HepG2 (cell line): ENCODE measurements around the gene LARP1. TPM values are rescaled to one million over a fixed set of nuclear protein-coding genes. Genes with fewer than 3 reads are reported as not detected.

Experiments used
- ARHGAP35 ChIP-seq: sonication (generic); formaldehyde crosslinking; IDR thresholded peaks from 2 replicates; pipeline ENCODE4 v1.9.0; 2022; ENCODE audit warnings: mild to moderate bottlenecking, inconsistent platforms, moderate library complexity, missing genetic modification reagents, borderline replicate concordance
- EP300 ChIP-seq, 3 experiments: sonication (generic) in 1 of 3; formaldehyde crosslinking in 1 of 3; IDR thresholded peaks; 2 replicates each; pipeline versions ENCODE4 v1.5.1 to v1.6.1; 2011 to 2020; ENCODE audit warnings: low read depth in 2 of 3, low read length in 2 of 3, borderline replicate concordance in 1 of 3, improper control_type of control experiment in 1 of 3, mild to moderate bottlenecking in 1 of 3, missing genetic modification reagents in 1 of 3, moderate library complexity in 1 of 3
- FOXP4 ChIP-seq: sonication (generic); formaldehyde crosslinking; IDR thresholded peaks from 2 replicates; pipeline ENCODE4 v1.4.0; 2020; ENCODE audit warnings: missing genetic modification reagents
- GZF1 ChIP-seq: sonication (generic); formaldehyde crosslinking; IDR thresholded peaks from 2 replicates; pipeline ENCODE4 v1.5.1; 2020; ENCODE audit warnings: mild to moderate bottlenecking, missing genetic modification reagents
- HHEX ChIP-seq: IDR thresholded peaks from 2 replicates; pipeline ENCODE4 v1.6.1; 2016; ENCODE audit warnings: control low read depth
- IKZF1 ChIP-seq: fragments of 450-650 bp; IDR thresholded peaks from 2 replicates; pipeline ENCODE4 v1.7.1; 2016
- MTF2 ChIP-seq: sonication (generic); formaldehyde crosslinking; IDR thresholded peaks from 2 replicates; pipeline ENCODE4 v1.5.0; 2020; ENCODE audit warnings: missing genetic modification reagents, borderline replicate concordance
- RBAK ChIP-seq: sonication (generic); formaldehyde crosslinking; IDR thresholded peaks from 2 replicates; pipeline ENCODE4 v1.5.1; 2020; ENCODE audit warnings: mild to moderate bottlenecking, missing genetic modification reagents
- SATB2 ChIP-seq: sonication (generic); formaldehyde crosslinking; IDR thresholded peaks from 2 replicates; pipeline ENCODE4 v1.5.0; 2020; ENCODE audit warnings: missing genetic modification reagents
- SOX6 ChIP-seq, 2 experiments: fragments of 450-650 bp in 1 of 2; sonication (generic) in 1 of 2; formaldehyde crosslinking in 1 of 2; IDR thresholded peaks; 2 replicates each; pipeline versions ENCODE4 v1.4.0 to v1.6.1; 2017 to 2020; ENCODE audit warnings: antibody characterized with exemption in 1 of 2, mild to moderate bottlenecking in 1 of 2, missing genetic modification reagents in 1 of 2
- SYNCRIP ChIP-seq: fragments of 200-400 bp; formaldehyde crosslinking; IDR thresholded peaks from 2 replicates; pipeline ENCODE4 v1.6.1; 2018; ENCODE audit warnings: mild to moderate bottlenecking, low read depth, low read length; ENCODE audit not compliant: insufficient read depth
- XRCC5 ChIP-seq: fragments of 200-400 bp; formaldehyde crosslinking; optimal IDR thresholded peaks from 2 replicates; pipeline ENCODE3; 2017; ENCODE audit warnings: mild to moderate bottlenecking, low read length
- ZFP36 ChIP-seq: fragments of 150-350 bp; IDR thresholded peaks from 2 replicates; pipeline ENCODE4 v1.6.1; 2018; ENCODE audit warnings: borderline replicate concordance, low read length, low read depth; ENCODE audit not compliant: partially characterized antibody
- ZFX ChIP-seq: sonication (generic); formaldehyde crosslinking; IDR thresholded peaks from 2 replicates; pipeline ENCODE4 v1.4.0; 2020; ENCODE audit warnings: mild to moderate bottlenecking, low read depth, missing genetic modification reagents, moderate library complexity
- ZKSCAN8 ChIP-seq: IDR thresholded peaks from 2 replicates; pipeline ENCODE4 v1.6.1; 2016; ENCODE audit warnings: borderline replicate concordance, missing genetic modification reagents, missing compliant biosample characterization
- ZNF143 ChIP-seq: sonication (generic); formaldehyde crosslinking; IDR thresholded peaks from 2 replicates; pipeline ENCODE4 v1.4.0; 2020; ENCODE audit warnings: missing genetic modification reagents
- ZNF224 ChIP-seq: sonication (generic); formaldehyde crosslinking; IDR thresholded peaks from 2 replicates; pipeline ENCODE4 v1.5.0; 2020; ENCODE audit warnings: mild to moderate bottlenecking, missing genetic modification reagents
- ZNF230 ChIP-seq: sonication (generic); formaldehyde crosslinking; IDR thresholded peaks from 2 replicates; pipeline ENCODE4 v1.4.0; 2020; ENCODE audit warnings: mild to moderate bottlenecking, missing genetic modification reagents
- ZNF512 ChIP-seq: sonication (generic); formaldehyde crosslinking; IDR thresholded peaks from 2 replicates; pipeline ENCODE4 v1.4.0; 2020; ENCODE audit warnings: mild to moderate bottlenecking, missing genetic modification reagents
- ZNF512B ChIP-seq: sonication (generic); formaldehyde crosslinking; IDR thresholded peaks from 2 replicates; pipeline ENCODE4 v1.5.1; 2020; ENCODE audit warnings: missing genetic modification reagents, mild to moderate bottlenecking, borderline replicate concordance
- ZNF558 ChIP-seq: sonication (generic); formaldehyde crosslinking; IDR thresholded peaks from 2 replicates; pipeline ENCODE4 v1.9.0; 2022; ENCODE audit warnings: mild to moderate bottlenecking, missing genetic modification reagents, borderline replicate concordance
- ZNF7 ChIP-seq: IDR thresholded peaks from 2 replicates; pipeline ENCODE4 v1.6.1; 2016; ENCODE audit warnings: missing biosample characterization, missing genetic modification reagents
- ZNF713 ChIP-seq: sonication (generic); formaldehyde crosslinking; IDR thresholded peaks from 2 replicates; pipeline ENCODE4 v1.4.0; 2020; ENCODE audit warnings: mild to moderate bottlenecking, missing genetic modification reagents
- ZNF816 ChIP-seq: sonication (generic); formaldehyde crosslinking; IDR thresholded peaks from 2 replicates; pipeline ENCODE4 v1.8.0; 2022; ENCODE audit warnings: missing genetic modification reagents, mild to moderate bottlenecking, borderline replicate concordance
- polyA plus RNA-seq, 8 experiments: library from polyadenylated mRNA; depleted of rRNA in 3 of 8; stranded (reverse) in 7 of 8; unstranded in 1 of 8; fragments of >200 nt; fragmentation: Illumina TruSeq in 4 of 8; extraction: Trizol in 4 of 8; gene quantifications; 2 replicates each; pipeline versions ENCODE4 v1.2.1 to v1.2.3, GENCODE V29; 2011 to 2016; ENCODE audit warnings: low read depth in 4 of 8, missing spikeins in 1 of 8, mixed read lengths in 1 of 8; ENCODE audit not compliant: insufficient read depth in 1 of 8
- total RNA-seq, 5 experiments: library from RNA; depleted of rRNA; stranded (reverse); fragments of >200 nt; fragmentation: Illumina TruSeq; extraction: Trizol; gene quantifications; 2 replicates each; pipeline ENCODE4 v1.2.3, GENCODE V29; 2016; ENCODE audit warnings: low read depth in 1 of 5

LARP1 gene
- total and polyA plus RNA-seq, 2 of the 13 experiments (the other 11 are each of a cell fraction or from before 2014, with no cell fraction given), result 45.2 to 61.4 TPM

- TF ChIP-seq ZNF512 (CRISPR knock-in tag) (no peak), ARHGAP35 (CRISPR knock-in tag) (no peak), ZFX (CRISPR knock-in tag) (peak; percentile 82), MTF2 (CRISPR knock-in tag) (no peak), ZNF7 (CRISPR knock-in tag) (no peak), ZNF816 (CRISPR knock-in tag) (no peak), ZNF558 (CRISPR knock-in tag) (no peak), RBAK (CRISPR knock-in tag) (no peak), ZNF512B (CRISPR knock-in tag) (no peak), ZKSCAN8 (CRISPR knock-in tag) (peak; percentile 13; the same call in 1 of the 2 replicates), ZNF143 (CRISPR knock-in tag) (0 out of 2 replicates have a peak, but pooled peaks have one; percentile 22), ZNF230 (CRISPR knock-in tag) (no peak), IKZF1 (no peak), GZF1 (CRISPR knock-in tag) (no peak), ZNF713 (CRISPR knock-in tag) (no peak), HHEX (CRISPR knock-in tag) (no peak), ZFP36 (no peak), XRCC5 (peak; percentile 91), SATB2 (no peak), EP300 (IDR thresholded peaks at IDR 0.05; ENCODE audit: low read depth in 2 of 2, low read length in 2 of 2) (peak in 1 of 2 experiments; percentile 13; a peak in 1 of 4 replicates), EP300 (CRISPR knock-in tag; IDR thresholded peaks at IDR 0.05; ENCODE audit: borderline replicate concordance) (peak; percentile 64), SYNCRIP (no peak), SOX6 (IDR thresholded peaks at IDR 0.05) (no peak), SOX6 (CRISPR knock-in tag; IDR thresholded peaks at IDR 0.05) (peak; percentile 82), FOXP4 (peak; percentile 78), ZNF224 (CRISPR knock-in tag) (no peak)
These were observed 103.3 kb downstream of the LARP1 start, which contains the start of gene CNOT8 (continued) for GRCh38 chr5:154858297-154858971.
